ENCODE measurements around the gene HIP1R.

The HIP1R gene

DNA sequence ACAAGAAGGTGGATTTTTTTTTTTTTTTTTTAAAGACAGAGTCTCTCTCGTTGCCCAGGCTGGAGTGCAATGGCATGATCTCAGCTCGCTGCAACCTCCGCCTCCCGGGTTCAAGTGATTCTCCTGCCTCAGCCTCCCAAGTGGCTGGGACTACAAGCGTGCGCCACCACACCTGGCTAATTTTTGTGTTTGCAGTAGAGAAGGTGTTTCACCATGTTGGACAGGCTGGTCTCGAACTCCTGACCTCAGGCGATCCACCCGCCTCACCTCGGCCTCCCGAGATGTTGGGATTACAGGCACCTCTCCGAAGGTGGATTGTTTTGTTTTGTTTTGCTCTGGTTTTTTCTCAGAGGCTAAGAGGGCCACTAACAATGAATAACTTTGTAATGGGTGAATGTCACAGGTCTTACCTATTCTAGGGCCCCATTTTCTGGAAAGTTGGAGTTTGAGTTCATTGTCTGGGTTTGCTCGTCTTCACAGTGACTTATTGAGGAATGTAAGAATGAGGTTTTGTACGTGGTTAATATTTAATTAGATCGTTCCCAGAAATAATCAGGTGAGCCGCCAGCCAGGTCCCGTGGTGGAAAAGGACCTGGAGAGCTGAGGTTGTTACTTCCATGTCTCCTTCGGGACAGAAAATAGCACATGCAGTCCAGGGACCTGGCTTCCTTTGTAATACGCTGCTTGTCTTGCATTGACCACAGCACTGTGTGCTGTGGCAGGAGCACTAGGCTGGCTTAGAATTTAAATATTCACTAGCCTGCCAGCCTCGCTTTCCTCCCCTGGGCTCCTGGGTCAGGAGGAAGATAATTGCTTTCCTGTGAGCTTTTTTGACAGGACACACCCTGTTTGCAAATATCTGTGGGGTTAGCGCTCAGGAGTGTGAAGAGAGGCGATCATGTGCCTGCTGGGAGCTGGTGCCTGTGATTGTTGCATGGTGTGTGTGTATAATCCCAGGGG is 2.3 kb downstream of the HIP1R start:
- H3K4me3 ChIP-seq (ENCODE audit: low read depth, low read length), result no peak overlapping the region
- no peak for DNase-seq
- no peaks in the 10 kb centered on the region for H3K4me1 ChIP-seq
- TF ChIP-seq, protein P1, sequence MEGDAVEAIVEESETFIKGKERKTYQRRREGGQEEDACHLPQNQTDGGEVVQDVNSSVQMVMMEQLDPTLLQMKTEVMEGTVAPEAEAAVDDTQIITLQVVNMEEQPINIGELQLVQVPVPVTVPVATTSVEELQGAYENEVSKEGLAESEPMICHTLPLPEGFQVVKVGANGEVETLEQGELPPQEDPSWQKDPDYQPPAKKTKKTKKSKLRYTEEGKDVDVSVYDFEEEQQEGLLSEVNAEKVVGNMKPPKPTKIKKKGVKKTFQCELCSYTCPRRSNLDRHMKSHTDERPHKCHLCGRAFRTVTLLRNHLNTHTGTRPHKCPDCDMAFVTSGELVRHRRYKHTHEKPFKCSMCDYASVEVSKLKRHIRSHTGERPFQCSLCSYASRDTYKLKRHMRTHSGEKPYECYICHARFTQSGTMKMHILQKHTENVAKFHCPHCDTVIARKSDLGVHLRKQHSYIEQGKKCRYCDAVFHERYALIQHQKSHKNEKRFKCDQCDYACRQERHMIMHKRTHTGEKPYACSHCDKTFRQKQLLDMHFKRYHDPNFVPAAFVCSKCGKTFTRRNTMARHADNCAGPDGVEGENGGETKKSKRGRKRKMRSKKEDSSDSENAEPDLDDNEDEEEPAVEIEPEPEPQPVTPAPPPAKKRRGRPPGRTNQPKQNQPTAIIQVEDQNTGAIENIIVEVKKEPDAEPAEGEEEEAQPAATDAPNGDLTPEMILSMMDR (IDR thresholded peaks at IDR 0.05; ENCODE audit: low read depth, low read length), result no peak
- no peaks in the 10 kb centered on the region for H3K36me3 ChIP-seq
- H3K9me3 ChIP-seq, result no peaks in the 10 kb centered on the region
- H3K27me3 ChIP-seq, result peaks cover 13% of the 10 kb centered on the region

DNA sequence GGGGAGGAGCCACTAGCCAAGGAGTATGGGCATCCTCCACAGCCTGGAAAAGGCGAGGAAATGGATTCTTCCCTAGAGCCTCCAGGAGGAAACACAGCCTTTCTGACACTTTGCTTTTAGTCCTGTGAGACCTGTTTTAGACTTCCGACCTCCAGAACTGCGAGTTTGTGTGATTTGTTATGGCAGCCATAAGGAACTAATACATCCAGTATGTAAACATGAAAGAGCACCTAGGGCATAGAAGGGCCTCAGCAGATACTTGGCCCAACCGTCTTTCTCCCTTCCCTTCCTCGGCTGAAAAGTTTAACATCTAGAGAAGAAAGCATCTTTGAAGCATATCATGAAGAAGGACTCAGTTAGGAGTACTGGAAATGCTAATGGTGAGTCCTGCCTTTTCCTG is 3.6 kb downstream of the HIP1R start:
- no peaks in the 10 kb centered on the region for H3K9me3 ChIP-seq
- no peaks in the 10 kb centered on the region for H3K4me1 ChIP-seq
- H3K4me3 ChIP-seq (ENCODE audit: low read depth, low read length), result no peak overlapping the region
- TF ChIP-seq, protein P1 (IDR thresholded peaks at IDR 0.05; ENCODE audit: low read depth, low read length), result no peak
- no peaks in the 10 kb centered on the region for H3K36me3 ChIP-seq
- no peak for DNase-seq
- H3K27me3 ChIP-seq, result peaks cover 13% of the 10 kb centered on the region

DNA sequence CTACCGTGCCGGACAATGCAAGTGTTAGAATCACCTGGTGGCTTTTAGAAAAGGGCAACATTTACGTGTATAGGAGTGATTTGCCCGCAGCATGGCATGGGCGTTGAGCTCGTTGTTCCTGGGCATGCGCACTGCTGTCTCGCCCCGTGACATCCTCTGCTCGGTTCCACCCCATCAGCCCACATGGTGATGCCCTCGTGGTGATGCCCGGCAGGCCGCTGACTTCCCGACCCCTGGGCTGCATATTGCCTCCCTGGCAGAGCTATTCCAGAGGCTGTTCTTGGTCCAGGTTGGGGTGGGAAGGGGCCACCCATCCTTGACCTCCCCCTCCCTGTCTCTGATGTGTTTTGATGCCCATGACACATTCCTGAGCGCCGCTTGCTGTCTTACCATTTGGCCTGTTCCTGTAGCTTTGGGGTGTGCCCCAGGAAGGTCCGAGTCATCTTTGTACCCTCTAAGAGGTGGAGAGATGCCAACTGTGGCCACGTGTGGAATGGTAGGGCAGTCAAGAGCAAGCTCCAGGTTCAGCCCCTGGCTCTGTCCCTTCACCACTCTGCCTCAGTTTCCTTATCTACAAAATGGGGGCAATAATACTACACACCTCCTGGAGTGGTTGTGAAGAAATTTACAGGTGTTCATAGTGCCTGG is 4.8 kb downstream of the HIP1R start:
- Histone ChIP-seq H3K36me3 (no peaks in the 10 kb centered on the region), H3K4me3 (ENCODE audit: low read depth, low read length) (no peak overlapping the region), H3K4me1 (no peaks in the 10 kb centered on the region), H3K9me3 (no peaks in the 10 kb centered on the region), H3K27me3 (peaks cover 13% of the 10 kb centered on the region)
- no peak for DNase-seq
- TF ChIP-seq, protein P1 (IDR thresholded peaks at IDR 0.05; ENCODE audit: low read depth, low read length), result no peak

- Histone ChIP-seq H3K4me3 (ENCODE audit: low read depth, low read length) (no peak overlapping the region), H3K4me1 (no peaks in the 10 kb centered on the region), H3K27me3 (peaks cover 12% of the 10 kb centered on the region), H3K36me3 (no peaks in the 10 kb centered on the region), H3K9me3 (no peaks in the 10 kb centered on the region)
- TF ChIP-seq, protein P1 (IDR thresholded peaks at IDR 0.05; ENCODE audit: low read depth, low read length), result no peak
- DNase-seq, result no peak
Observed at GRCh38 chr12:122840580-122841513, 5.6 kb downstream of the HIP1R start.

DNA sequence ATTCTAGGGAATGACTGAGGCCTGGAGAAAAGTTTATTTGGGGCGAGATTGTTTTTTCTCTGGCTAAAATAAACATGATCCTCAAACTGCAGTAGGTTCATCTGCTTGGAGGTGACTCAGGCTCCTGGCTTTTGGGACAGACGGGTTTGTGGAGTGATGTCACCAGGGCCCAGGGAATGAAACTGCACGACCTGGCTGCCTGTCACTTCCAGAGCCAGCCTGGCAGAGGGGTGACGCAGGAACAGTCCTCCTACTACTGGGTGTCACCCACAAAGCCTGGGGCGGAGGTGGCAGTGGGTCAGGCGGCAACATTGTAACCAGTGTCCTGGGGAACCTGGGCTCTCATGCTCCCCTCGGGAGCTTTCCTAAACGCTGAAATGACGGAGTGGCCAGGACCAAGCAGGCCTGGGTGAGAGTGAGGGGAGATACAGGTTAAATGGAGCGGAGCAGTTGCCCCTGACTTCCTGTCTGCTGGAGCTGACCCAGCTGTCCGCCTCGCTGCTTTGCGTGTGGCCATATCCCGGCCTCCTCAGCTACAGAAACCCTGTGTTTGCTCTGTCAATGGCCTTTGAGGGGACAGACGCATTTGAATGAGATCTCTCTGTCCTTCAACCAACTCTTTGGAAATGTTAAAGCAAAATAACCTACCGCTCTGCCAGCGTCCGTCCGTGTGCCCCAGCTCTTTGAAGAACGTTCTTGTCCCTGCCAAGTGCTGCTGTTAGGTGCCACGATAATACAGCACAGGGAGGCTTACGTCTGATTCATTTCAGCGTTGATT is 6.5 kb downstream of the HIP1R start:
- no peak for DNase-seq
- TF ChIP-seq, protein P1 (IDR thresholded peaks at IDR 0.05; ENCODE audit: low read depth, low read length), result no peak
- H3K9me3 ChIP-seq, result no peaks in the 10 kb centered on the region
- no peaks in the 10 kb centered on the region for H3K36me3 ChIP-seq
- no peak overlapping the region for H3K4me3 ChIP-seq (ENCODE audit: low read depth, low read length)
- peaks cover 3% of the 10 kb centered on the region for H3K27me3 ChIP-seq
- H3K4me1 ChIP-seq, result no peaks in the 10 kb centered on the region

All from BE2C (cell line).